GM06990 (cell line): ENCODE results near the gene JAK3.

Experiments
- DNase-seq: peaks from one replicate; pipeline ENCODE4 v3.0.0-alpha.2; 2011; ENCODE audit not compliant: insufficient read length; ENCODE audit errors: extremely low read depth
- H3K27me3 ChIP-seq: replicated peaks from 2 replicates; pipeline ENCODE4 v1.6.0; 2011; ENCODE audit warnings: low read length; ENCODE audit not compliant: control insufficient read depth, insufficient read depth
- H3K36me3 ChIP-seq: 2 replicates; pipeline ENCODE4 v1.5.1; 2011; ENCODE audit warnings: low read length; ENCODE audit not compliant: control insufficient read depth, insufficient read depth
- H3K4me3 ChIP-seq: replicated peaks from 2 replicates; pipeline ENCODE4 v1.5.1; 2011; ENCODE audit warnings: low read depth, mild to moderate bottlenecking, control low read depth, low read length
- CTCF ChIP-seq: IDR thresholded peaks from 2 replicates; pipeline ENCODE4 v1.5.1; 2011; ENCODE audit warnings: low read length, control low read depth, mild to moderate bottlenecking, inconsistent platforms; ENCODE audit not compliant: insufficient read depth, poor library complexity, severe bottlenecking

JAK3 gene

DNA sequence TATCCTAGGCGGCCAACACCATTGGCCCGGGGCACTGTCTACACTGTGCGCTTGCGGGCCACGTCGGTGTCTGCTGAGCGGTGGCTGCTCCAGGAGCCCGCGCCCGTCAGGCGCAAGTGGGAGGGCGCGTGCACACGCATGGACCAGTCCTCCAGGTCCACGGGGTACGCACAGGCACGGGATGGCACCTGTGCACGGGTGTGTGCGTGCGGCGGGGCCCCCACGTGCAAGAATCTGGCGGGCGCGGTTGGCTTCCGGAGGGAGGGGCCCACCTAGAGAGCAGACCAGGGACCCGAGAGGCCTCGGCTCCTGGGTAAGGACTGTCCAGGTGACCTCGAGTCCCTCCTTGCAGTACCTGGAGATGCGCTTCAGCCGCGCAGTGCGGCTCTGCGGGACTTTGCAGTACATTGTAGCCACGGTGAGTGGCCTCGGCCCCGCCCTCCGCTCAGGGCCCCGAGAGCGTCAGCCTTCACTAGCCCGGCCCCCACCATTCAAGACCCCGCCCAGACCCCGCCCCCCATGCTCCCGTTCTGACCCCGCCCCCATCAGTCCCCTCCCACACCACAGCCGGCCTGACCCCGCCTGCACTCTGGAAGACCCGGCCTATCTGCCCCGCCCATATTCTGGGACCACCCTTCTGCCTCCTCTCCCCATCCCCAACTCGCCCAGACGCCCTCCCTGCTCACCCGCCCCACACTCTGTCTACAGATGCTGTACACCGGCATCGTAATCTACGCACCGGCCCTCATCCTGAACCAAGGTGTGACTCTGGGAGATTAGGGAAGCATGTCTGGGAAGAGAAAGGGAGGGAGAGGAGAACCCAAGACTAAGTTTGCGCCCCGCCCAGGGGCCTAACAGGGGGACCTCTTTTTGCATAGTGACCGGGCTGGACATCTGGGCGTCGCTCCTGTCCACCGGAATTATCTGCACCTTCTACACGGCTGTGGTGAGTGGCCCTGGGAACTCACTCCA lies 26.3 kb upstream of the JAK3 start:
- no peak for TF ChIP-seq CTCF
- Histone ChIP-seq H3K36me3 (no peaks in the 10 kb centered on the region), H3K4me3 (peak overlapping the region; percentile 49), H3K27me3 (no peaks in the 10 kb centered on the region; the same call in 1 of the 2 replicates)
- peak; percentile 79 for DNase-seq

- TF ChIP-seq CTCF: no peak
- H3K4me3 ChIP-seq: no peak overlapping the region
- no peaks in the 10 kb centered on the region for H3K36me3 ChIP-seq
- H3K27me3 ChIP-seq: no peaks in the 10 kb centered on the region; the same call in 1 of the 2 replicates
- no peak for DNase-seq
Observed at GRCh38 chr19:17872251-17873001, 24.6 kb upstream of the JAK3 start.

DNA sequence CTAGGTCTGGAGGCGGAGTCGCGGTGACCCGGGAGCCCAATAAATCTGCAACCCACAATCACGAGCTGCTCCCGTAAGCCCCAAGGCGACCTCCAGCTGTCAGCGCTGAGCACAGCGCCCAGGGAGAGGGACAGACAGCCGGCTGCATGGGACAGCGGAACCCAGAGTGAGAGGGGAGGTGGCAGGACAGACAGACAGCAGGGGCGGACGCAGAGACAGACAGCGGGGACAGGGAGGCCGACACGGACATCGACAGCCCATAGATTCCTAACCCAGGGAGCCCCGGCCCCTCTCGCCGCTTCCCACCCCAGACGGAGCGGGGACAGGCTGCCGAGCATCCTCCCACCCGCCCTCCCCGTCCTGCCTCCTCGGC lies 24.1 kb upstream of the JAK3 start, which contains the start of gene SLC5A5:
Gene SLC5A5 (plus strand): TSS at position 68 of the 373 bp plus-strand sequence. CDS start 375 bp downstream, outside the sequence.
- Histone ChIP-seq H3K4me3 (no peak within 1 kb of the TSS), H3K36me3 (no peaks in the 10 kb centered on the region), H3K27me3 (no peaks in the 10 kb centered on the region; the same call in 1 of the 2 replicates)
- no peak for TF ChIP-seq CTCF
- no peak for DNase-seq

DNA sequence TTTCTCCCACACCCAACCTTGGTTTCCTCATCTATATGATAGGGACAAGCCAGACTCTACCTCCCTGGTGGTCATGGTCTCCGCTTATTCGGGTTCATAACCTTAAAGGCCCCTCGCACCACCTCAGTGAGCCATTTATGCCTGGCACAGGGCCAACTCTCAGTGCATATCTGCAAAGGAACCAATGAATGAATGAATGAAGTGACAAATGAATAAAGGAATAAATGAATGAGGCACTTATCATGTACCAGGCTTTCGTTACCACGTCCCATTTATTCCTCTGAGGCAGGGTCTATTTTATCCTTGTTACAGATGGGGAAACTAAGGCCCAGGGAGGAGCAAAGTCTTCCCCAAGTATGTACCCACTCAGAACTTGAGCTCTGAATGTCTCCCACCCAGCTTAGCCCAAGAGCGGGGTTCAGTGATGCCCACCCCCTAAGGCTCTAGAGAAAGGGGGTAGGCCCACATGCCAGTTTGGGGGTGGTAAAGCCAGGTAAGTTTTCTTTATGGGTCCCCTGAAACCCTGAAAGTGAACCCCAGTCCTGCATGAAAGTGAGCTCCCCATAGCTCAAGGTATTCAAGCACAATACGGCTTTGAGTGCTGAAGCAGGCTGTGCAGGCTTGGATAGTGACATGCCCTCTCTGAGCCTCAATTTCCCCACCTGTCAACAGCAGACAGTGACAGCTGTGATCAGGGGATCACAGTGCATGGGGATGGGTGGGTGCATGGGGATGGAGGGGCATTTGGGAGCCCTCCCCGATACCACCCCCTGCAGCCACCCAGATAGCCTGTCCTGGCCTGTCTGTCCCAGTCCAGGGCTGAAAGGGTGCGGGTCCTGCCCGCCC lies 23.5 kb upstream of the JAK3 start:
- Histone ChIP-seq H3K36me3 (no peaks in the 10 kb centered on the region), H3K4me3 (no peak overlapping the region), H3K27me3 (no peaks in the 10 kb centered on the region; the same call in 1 of the 2 replicates)
- TF ChIP-seq CTCF: no peak
- DNase-seq: no peak

GRCh38 chr19:17869114-17869608 lies 21.4 kb upstream of the JAK3 start:
- Histone ChIP-seq H3K4me3 (no peak overlapping the region), H3K27me3 (no peaks in the 10 kb centered on the region; the same call in 1 of the 2 replicates), H3K36me3 (peaks cover 3% of the 10 kb centered on the region)
- no peak for TF ChIP-seq CTCF
- no peak for DNase-seq
